Glomerular endothelial cell (primary cell): ENCODE data around the gene VTI1A. TPM values are rescaled to one million over a fixed set of nuclear protein-coding genes. Genes with fewer than 3 reads are reported as not detected.
"Not testable (repeated sequence)": the region's sequence is repeated elsewhere in the genome, so short reads cannot be mapped to it uniquely, and the experiment has no call there.

Source experiments
- DNase-seq: peaks from one replicate; pipeline ENCODE4 v3.0.0-alpha.2; 2011; ENCODE audit warnings: low read depth, low spot score; ENCODE audit errors: extremely low read depth
- total RNA-seq: library from RNA; depleted of rRNA; stranded (reverse); fragments of >200 nt; gene quantifications from 2 replicates; pipeline ENCODE4 v1.2.3, GENCODE V29; 2015

Gene VTI1A
- total RNA-seq, 1 donor from 2014 or later = 28.3 TPM

DNA sequence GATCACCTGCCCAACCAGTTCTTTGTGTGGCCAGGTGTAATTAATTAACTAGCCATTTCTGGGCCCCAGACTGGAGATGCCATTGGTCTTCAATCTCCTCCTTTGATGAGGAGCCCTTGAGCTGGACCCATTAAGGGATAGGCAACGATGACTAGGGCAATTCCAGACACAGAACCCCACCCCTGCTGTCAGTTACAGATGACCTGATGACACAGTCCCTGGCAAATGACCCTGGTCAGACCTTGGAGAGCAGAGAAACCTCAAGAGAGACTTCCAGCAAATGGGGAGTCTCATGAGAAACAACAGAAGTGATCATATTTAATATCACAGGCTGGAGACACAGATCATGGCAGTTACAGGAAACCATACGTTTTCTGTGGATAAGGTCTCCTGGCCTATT lies 401.2 kb downstream of the VTI1A start:
- DNase-seq = no peak

DNA sequence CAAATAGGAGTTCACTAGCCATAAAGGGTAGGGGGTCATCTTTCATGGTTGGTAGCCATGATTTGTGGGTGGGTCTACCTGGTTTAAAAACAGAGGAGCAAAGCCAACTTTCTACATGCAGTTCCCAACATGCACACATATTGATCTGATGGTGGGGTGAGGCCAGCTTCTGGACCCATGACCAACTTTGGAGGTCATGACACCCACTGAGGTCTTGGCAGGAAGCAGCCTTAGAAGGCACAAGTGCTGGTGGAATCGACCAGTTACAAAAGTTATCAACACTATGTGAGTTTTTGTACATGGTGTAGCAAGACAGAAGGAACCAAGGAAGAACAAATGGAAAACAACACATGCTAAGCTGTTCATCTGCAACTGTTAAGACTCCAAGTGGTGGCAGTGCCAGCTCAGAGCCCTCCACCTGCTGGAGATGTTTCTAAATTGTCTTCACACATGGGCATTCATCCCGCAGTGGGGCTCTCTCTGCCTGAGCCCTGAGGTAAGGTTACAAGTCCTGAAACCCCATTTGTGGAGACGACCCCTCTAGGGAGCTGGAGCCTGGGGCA lies 401.9 kb downstream of the VTI1A start:
- no peak for DNase-seq

- DNase-seq = no peak
These were observed 402.5 kb downstream of the VTI1A start for GRCh38 chr10:112849546-112849945.

DNA sequence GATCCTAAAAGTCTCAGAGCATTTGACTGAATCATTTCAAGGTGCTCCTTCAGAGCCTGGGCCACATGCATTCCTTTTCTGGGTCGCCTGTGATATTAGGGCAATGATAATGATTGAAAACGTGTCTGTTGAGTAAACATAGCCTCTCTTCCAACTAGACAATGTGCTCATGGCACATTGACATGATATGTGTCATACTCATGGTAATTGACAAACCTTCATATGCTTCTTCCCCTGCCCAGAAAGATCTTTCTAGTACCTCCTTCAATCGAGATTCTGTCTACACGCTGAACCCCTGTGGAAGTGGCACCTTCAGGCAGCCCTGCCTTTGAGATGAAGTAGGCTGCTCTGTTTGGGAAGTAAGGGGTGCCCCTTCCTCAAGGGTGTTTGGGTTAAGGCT lies 404.2 kb downstream of the VTI1A start:
- DNase-seq = no peak

DNA sequence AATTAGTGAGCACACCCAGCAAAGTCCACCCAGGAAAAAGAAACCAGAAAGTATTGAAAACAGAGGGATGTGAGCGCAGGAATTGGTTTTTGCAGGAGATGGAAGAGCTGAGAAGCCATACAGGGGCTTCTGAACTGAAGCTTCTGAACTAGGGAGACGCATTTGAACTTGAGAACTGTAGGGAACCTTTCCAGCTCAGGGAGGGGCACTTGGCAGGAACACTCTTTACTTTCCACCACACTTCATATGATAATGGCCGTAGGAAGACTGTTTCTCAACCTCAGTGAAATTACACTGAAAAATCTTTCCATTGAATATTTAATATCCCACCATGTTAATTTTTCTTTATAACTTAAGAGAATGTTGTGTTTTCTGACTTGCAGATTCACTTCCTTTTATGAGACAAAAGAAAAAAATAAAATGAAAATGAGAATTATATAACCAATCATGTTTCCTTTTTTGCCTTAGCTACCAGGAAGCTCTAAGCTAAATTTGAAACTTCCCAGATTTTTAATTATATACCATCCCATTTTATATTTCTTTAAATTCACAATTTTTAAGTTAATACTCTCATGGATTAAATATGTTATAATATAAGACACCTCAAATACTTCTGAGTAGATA lies 404.7 kb downstream of the VTI1A start:
- DNase-seq = no peak

DNA sequence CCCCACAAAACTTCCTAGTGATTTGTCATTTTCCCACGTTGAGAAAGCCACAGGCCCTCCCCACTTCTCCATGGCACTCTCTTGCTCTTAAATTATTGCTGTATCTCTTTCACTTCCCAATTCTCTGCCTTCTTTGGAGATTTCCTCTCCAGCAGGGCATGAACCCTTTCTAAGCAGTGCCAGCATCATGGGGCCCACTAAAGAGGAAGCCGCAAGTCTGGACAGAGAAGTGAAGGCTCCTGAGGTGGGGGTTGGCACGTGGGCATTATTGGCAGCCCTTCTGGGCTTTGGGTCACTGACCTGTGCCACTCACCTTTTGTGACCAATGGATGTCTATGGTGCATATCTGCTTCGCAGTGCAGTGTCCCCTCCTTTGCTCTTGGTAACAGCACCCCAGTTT lies 405.3 kb downstream of the VTI1A start:
- no peak for DNase-seq

DNA sequence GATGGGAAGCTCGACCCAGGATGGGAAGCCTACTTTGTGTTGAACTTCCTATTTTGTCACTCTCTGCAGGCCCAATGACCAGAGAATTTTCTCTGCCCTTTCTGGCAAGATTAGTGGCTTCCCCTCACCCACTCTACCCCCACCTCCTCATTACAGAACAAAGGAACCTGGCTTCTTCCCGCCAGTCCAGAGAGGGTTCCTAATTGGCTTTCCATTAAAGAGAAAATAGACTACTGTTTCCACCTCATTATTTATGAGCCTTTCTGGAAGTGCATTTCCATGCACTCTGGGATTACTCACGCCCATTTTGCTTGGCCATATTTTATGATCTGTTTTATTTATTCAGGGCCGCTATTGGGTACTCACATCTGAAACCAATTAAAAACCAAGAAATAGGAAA lies 408.1 kb downstream of the VTI1A start:
- DNase-seq = no peak

- DNase-seq = no peak
These were observed 410.5 kb downstream of the VTI1A start for GRCh38 chr10:112857493-112857892.

DNA sequence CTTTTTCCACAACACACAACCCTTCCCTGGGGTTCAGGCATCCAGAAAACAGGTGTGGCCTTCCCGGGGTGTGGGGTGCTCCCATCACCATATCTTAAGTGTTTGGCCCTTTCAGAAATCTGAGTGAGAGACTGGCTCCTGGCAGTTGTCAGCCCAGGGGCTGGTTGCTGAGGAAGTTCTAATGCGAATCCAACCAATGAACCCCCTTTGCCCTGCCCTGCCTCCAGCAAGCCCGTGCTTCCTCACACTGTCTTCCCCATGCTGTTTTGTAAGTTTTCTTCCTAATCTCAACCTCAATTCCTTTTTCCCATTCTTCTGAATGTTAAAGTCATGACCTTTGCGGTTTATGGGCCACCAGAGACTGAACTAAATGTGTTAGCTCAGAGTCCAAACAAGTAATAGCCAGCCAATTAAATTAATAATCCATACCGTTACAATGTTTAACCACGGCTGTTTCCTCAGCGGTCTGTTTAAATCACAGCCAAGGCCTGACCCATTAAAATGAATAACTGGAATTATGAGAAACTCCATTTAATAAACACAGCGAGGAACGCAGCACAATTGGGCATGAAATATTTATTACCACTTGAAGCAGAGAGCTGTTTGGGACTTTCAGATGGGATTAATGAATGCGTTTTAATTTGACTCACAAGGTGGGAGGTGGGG lies 412.1 kb downstream of the VTI1A start:
- no peak for DNase-seq

DNA sequence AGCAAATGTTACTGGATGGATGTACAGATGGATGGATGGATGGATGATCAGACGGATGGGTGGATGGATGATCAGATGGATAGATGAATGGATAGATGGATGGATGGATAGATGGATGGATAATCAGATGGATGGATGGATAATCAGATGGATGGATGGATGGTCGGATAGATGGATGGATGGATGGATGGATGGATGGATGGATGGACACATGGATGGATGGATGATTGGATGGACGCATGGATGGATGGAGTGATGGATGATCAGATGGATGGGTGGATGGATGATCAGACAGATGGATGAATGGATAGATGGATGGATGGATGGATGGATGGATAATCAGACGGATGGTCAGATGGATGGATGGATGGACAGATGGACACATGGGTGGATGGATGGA lies 412.8 kb downstream of the VTI1A start:
- DNase-seq = no peak

DNA sequence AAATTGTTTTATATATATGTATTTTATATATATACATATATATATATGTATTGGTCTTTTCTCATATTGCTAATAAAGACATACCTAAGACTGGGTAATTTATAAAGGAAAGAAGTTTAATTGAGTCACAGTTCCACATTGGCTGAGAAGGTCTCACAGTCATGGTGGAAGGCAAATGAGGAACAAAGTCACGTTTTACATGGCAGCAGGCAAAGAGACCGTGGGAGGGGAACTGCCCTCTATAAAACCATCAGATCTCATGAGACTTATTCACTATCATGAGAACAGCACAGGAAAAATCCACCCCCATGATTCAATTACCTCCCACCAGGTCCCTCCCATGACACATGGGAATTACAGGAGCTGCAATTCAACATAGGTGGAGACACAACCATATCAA lies 416.4 kb downstream of the VTI1A start:
- DNase-seq = not testable (repeated sequence)

Other genes starting within 250 kb of the VTI1A start
- not detected in 2 replicates for gene TECTB, start 163.8 kb upstream of the VTI1A start, total RNA-seq
- 22.5 and 24.7 TPM in 2 replicates for gene ACSL5, start 73.1 kb upstream of the VTI1A start, total RNA-seq
- gene ZDHHC6, start 301 bp upstream of the VTI1A start, total RNA-seq = 23.1 and 26.7 TPM in 2 replicates